Hepatocyte (in vitro differentiated cells): ENCODE measurements around the gene ENDOU.

Experiments used
- EZH2 ChIP-seq: fragments of 200-600 bp; sonication (generic); IDR thresholded peaks from 2 replicates; pipeline ENCODE4 v1.6.1; 2016; ENCODE audit warnings: antibody characterized with exemption, mild to moderate bottlenecking, borderline replicate concordance
- EZH2phosphoT487 ChIP-seq: fragments of 200-600 bp; sonication (generic); IDR thresholded peaks from one replicate; pipeline ENCODE4 v1.6.1; 2018; ENCODE audit warnings: antibody characterized with exemption, mild to moderate bottlenecking, low read depth, moderate library complexity; ENCODE audit not compliant: unreplicated experiment, severe bottlenecking
- TF ChIP-seq, protein P1 (sequence below): fragments of 200-600 bp; sonication (generic); IDR thresholded peaks from 2 replicates; pipeline ENCODE4 v1.5.1; 2016; ENCODE audit warnings: antibody characterized with exemption, mild to moderate bottlenecking; ENCODE audit not compliant: poor library complexity

GRCh38 chr12:47733142-47733541, 7.9 kb upstream of the ENDOU start:
- TF ChIP-seq, protein P1, sequence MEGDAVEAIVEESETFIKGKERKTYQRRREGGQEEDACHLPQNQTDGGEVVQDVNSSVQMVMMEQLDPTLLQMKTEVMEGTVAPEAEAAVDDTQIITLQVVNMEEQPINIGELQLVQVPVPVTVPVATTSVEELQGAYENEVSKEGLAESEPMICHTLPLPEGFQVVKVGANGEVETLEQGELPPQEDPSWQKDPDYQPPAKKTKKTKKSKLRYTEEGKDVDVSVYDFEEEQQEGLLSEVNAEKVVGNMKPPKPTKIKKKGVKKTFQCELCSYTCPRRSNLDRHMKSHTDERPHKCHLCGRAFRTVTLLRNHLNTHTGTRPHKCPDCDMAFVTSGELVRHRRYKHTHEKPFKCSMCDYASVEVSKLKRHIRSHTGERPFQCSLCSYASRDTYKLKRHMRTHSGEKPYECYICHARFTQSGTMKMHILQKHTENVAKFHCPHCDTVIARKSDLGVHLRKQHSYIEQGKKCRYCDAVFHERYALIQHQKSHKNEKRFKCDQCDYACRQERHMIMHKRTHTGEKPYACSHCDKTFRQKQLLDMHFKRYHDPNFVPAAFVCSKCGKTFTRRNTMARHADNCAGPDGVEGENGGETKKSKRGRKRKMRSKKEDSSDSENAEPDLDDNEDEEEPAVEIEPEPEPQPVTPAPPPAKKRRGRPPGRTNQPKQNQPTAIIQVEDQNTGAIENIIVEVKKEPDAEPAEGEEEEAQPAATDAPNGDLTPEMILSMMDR = no peak
- TF ChIP-seq EZH2 (no peak), EZH2phosphoT487 (no peak)
